GM03348 (cell line): ENCODE measurements around the gene OST4.
"Not testable (repeated sequence)": the region's sequence is repeated elsewhere in the genome, so short reads cannot be mapped to it uniquely, and the experiment has no call there.

Experiments used
- DNase-seq: peaks from one replicate; pipeline ENCODE4 v3.0.0; 2012; ENCODE audit warnings: low spot score

Gene OST4

DNA sequence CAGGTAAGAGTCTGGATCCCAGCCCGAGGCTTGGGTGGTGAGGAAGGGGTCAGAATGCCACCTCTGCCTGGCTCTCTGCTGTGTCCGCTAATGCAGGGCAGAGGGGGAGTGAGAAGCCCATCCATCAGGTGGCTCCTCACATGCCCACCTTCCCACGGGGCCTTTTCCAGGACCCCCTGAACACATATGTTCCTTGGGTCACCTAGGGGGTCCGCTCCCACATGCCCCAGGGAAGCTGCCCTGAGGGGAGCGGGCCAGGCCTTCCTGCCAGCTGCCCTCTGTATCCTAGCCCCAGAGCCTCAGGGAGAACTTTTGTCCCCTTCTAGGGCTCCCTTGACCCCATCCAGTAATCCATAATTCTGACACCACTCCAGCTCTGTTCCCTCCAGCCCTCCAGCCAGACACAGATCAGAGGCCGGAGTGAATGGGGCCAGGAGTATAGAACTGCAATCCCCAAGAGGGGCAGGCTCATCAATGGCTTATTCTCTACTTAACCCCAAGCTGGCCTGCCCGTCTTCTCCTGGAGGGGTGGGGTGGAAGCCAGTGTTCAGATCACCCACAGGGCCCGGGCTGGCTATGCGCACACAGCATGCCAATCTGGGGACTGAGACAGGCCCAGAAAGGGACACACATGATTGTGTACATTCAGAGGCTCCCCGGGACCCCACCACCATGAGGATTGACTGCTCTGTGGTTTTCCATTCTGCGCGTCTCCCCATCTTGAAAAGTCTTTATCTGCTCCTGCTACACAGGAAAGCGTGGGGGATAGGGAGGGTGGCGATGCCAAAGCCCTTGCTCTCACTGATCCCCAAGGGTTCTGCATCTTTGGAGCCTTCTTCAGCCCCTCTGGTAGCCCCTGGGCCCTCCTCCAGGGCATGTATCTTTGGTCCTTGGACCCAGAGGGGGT lies 8.0 kb upstream of the OST4 start:
- peak; percentile 44 for DNase-seq

DNA sequence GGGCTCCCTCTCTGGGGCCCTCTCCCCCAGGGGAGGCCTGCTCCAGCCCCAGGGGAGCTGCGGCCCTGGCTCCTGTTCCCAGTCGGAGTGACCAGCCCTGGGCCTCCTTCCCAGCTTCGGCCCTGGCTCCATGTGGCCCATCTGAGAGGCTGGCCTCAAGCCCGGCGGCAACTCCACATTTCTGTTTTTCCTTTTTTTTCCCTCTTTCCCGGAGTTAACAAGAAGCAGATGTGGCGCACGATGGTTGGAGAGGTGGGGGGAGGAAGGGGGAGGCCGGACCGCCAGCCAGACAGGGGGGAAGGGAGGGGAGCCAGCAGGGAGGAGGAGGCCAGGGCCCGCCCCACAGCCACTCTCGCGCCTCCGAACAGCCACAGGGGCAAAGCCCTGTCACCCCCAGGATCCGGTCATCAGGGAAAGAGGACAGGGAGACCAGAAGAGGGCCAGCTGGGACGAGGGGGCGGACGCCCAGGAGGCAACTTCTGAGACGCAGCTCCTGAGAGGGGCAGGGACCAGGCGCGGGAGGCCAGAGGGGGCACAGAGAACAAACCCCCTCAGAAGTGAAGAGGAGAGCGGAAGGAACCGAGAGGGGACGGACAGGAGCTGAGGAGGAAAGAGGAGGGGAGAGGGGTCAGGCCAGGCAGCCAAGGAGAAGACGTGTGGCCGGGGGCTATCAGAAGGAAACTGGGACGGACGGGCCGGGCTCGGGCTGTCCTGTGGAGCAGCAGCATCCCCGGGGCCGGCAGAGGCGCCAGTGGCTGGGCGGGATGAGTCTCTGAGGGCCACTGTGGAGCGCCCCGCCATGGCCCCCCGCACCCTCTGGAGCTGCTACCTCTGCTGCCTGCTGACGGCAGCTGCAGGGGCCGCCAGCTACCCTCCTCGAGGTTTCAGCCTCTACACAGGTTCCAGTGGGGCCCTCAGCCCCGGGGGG lies 7.1 kb upstream of the OST4 start, which contains the start of gene EMILIN1:
TSS of gene EMILIN1 (plus strand) at position 349 of the 928 bp plus-strand sequence. CDS start at position 800, 451 bp downstream.
- DNase-seq = peak; percentile 95

DNA sequence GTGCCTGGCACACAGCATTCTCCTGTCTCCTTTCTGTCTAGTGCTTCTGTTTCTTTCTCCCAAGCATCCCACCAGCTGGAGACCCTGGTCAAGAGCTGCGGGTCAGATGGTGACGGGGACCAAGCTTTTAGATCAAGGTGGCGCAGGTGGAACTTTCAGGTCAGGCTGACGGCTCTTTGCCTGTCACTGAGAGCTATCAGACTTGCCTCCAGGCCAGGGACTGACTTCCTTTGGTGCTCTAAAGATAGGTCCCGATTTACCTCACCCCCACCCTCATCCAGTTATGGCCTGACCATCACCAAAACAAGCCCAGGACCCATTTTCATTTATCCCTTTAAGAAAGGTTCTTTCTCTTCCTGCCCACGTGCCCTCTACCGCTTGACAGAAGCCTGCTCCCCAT lies 5.8 kb upstream of the OST4 start:
- no peak for DNase-seq

DNA sequence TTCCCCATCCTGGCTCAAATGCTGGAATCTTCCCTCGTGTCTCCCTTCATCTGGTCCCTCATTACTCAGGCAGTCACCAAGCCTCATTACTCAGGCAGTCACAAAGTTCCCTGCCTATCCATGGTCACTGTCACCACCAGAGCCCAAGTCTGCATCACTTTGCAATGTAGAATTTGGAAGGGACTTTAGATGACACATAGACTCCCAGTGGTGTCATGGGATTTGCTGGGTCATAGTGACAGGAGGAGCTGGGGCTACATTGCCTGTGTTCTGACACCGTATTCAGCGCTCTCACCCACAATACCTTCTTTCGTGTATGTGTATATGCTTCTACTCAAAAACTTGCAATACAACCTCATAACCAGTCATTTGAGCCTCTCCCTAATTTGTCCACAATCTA lies 4.9 kb upstream of the OST4 start:
- DNase-seq = no peak

DNA sequence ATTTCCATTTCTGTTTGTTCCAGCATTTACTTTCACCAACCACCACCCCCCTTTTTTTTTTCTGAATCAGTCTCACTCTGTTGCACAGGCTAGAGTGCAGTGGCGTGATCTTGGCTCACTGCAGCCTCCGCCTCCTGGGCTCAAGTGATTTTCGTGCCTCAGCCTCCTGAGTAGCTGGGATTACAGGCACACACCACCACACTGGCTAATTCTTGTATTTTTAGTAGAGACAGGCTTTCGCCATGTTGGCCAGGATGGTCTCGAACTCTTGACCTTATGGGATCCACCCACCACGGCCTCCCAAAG lies 4.1 kb upstream of the OST4 start:
- not testable (repeated sequence) for DNase-seq

DNA sequence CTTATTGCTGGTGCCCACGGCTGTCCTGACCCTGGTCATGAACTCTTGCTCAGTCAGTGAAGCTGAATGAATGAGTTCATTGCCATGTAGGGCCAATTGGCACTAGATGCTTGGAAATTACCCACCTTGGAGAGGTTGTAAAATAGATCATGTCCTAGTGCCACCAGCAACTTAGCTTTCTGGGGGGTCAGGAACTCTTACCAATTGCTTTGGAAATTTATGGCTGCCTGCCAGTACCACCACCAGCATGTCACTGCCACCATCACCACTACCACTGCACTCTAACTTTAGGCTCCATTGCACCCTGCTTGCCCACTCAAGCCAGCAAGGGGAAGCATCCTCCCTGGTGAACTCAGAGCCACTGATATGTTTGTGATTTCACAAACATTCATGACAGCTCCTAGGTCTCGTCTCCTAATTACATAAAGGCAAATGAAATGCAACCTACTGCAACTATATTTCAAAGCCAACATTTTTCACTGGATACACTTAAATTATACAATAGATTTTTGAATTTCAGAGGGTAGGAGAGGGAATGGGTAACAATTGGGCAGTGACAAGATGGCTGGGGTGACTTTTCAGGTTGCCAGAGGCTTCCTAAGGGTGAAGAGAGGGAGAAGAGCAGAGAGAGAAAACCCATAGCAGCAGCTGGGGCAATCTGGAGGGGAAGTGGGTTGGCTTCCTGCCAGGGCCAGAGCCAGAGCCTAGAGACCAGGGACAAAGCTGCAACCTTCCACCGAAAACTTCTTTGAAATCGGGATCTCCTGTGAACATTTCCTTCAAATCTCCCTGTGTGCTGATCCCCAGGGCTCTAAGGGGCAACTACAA lies 3.5 kb upstream of the OST4 start:
- no peak for DNase-seq

DNA sequence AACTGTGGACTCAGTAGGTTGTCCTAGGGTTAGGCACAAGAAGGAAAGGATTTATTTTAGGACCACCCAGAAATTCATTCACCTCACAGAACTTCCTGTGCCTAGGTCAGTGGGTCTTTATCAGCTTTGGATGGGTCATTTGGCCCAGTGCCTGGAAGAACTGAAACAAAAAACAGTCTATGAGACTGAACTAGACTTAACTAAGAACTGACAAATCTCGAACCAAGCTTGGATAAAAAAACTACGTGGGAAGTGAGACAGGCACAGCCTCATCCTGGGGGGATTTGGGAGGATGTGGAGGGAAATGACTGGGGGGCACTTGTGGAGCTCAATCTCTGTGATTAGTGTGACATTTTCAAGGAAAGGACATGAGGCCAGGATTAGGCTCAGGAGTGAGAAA lies 2.3 kb upstream of the OST4 start:
- DNase-seq = no peak

DNA sequence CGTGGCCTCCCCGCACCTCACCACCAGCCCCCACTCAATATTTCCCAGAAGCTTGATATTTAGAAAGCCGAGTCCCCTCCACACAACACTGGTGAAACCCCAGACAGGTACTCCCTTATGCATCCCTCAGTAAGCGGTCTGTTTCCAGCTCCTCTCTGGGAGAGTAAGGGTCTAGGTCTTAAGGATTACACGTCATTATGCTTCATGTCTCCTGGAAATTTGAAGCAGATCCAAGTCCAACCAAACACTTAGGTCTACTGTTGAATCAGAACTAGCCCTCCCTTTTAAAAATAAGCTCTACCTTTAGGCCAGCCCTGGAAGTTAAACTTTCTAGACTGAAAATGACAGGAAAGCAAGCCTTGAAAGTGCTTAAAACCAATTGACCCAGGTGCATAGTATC lies 1.5 kb upstream of the OST4 start:
- DNase-seq = no peak

DNA sequence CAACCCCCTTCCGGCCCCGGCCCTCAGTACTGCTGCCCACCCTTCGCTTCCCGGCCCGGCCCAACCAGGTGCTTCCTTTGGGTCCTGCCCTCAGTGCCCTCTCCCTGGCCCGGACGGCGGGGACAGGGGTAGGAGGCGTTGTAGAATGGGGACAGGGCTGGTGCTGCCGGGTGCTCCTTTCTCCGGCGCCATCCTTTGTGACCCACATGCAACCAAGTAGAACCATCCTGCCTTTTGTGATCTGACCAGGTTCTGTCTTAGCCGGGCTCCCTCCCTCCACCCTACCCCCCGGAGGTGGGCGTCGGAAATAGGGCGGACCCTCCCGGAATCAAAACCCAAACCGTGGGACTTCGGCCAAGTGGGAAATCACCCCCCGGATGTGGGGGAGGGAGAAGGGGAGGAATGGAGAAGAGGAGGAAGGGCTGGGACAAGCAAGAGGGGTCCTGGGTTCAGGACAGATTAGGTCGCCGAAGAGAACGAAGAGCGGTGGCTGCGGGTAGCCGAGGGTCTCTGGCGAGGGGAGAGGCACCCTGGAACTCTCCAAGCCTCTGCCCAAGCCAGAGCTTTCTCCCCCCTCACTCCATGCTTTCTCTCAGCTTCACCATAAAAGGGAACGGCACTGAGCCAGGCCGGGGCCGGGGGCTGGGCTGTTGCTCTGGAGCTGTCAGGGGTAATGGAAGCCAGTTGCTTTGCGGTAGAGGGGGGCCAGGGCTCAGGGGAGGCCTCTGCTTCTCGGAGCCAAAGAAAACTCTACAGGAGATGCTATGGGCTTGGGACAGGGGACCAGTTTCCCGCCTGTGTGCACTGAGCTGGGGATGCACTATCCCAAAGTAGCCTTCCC lies 756 bp upstream of the OST4 start:
- DNase-seq = peak; percentile 25

DNA sequence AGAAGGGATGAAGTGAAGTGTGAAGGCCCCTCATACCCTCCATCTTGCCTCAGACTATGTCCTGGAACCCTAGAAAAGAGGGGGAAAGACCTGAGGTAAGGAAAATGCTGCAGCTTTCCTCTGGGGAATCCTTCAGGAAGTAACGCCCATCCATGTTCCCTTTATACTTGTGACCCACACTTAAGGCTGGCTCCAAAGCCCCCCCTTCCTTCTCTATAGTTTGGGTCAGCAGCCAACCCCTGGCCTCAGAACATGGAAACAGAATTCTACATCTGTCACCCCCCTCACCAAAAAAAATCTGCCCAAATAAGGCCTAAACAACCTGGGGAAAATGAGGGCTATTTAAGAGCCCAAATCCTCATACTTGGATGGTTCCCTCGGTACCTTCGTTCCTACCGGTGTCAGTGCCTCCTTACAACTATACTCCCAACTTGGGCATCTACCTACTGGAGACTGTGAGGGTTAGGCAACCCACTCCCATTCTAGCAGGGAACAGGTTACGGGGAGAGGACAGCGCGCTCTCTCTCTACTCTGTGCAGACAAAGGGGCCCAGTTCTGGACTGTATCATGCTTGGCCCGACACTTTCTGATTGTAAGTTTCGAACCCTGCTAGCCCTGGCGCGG lies 689 bp downstream of the OST4 start:
- DNase-seq = no peak

DNA sequence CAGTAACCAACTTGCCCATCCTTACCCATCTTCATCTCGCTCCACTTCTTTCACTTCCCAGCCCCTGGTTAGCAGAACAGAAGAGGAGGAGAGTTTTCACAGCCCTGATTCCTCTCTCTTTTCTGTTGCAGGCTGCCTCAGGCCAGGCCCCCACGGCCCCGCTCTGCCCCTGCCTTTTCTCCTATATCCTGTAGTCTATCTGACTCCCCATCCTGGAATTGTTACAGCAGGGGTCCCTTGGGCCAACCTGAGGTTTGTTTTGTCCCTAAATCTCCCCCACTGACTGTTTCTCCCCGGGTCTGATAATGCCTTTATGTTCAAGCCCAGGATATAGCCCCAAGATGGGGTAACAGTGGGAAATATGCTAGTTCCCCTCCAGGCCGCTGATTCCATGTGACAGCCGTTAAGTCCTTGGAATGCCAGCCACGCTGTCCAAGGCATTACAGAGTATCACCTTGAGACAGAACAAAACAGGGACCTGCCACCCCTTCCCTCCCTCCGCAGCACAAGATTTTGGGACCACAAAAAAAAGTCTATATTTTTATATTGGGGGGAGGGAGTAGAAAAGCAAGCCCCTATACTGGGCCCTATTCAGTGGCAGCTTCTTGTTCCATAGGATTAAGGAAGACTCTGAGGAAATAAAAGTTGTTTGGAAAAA lies 1.4 kb downstream of the OST4 start:
- no peak for DNase-seq

DNA sequence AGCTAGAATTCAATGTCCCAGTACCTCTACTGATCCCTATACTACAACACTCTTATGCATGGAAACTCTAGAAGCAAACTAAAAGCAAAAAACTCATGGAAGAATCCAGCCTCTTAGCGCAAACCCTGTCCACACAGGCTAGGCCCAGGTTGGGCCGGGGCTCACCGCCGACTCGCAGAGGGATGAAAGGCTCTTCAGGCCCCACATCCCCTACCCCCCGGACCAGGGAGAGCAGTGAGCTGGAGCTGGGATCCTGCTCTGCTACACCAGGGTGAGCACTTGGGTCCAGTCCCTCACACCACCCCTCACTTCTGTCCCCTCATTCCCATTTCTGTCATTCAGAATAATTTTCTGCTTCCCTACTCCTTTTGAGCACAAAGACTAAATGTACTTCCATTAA lies 2.0 kb downstream of the OST4 start:
- no peak for DNase-seq

DNA sequence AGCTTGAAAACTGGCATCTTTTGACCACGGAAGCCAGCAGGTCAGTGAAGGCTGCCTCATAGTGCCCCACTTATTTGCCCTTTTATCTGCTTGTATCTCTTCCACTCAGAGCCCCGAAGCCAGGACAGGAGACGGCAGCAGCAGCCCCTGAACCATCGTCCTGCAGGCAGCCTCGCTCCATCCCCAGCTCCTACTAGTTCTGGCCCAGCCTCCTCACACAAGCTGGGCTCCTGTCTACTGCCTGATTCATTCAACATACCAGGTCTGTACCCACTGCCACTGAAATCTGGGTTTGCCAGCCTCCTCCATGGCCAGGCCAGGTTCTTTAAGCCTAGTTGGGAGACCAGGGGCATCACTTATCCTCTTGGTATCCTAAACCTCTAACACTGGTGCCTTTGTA lies 4.1 kb downstream of the OST4 start:
- DNase-seq = no peak

DNA sequence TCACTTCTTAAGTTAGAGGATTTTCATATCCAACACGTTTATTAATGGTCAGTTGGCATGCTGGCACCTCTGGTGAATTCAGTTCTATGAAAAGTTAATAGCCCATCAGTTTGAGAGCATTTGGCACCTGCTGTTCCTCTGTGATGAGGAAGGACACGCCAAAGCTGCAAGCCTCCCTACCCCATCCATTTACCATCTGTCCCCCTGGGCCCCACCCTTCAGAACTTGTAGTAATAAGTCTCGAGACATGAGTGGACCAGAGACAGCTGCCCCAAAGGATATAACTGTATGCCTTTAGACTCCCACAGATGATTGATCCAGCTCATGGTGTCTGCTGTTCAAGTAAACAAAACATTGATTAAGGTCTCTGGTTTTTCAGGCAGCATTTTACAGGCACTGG lies 6.3 kb downstream of the OST4 start:
- no peak for DNase-seq

DNA sequence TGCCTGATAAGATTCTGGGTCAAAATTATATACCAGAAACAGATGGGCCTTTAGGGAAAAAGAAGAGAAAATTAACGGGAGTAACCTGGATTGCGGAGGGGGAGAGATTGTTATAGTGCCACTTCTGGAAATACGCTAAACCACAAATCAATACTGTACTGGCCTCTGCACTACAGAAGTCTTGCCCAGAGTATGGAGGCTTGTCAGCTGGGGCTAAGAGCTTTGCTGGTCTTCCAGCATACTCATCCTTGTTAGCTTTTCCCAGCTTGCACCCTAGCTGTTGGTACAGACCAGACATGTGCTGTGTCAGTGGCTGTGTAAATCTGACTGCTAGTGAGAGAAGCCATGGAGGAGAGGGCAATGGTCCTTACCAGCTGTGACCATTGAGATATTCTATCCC lies 11.1 kb downstream of the OST4 start:
- no peak for DNase-seq

DNA sequence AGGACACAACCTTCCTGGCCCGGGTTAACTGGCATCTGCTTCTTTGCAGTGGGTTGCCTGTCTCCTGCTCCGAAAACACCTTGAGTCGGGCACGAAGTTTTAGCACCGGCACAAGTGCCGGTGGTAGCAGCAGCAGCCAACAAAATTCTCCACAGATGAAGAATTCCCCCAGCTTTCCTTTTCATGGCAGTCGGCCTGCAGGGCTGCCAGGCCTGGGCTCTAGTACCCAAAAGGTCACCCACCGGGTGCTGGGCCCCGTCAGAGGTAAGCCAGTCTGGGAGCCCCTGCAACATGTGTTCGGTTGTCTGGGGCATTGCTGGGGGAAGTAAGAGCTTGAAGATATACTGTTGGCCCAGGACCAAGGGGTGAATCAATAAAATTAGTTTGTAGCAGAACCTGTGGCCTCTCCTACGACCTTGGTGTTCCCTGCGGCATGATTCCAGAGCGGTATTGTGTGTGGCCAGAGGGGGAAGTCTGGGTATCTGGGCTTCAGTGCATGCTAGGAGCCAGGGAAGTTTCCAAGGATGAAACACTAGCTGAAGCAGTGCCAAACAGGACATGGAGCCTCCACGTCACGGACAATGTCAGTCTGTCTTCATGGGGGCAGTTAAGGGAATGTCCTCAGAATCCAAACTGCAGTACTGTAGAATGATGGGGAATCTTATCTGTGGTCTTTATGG lies 12.2 kb downstream of the OST4 start:
- DNase-seq = no peak

DNA sequence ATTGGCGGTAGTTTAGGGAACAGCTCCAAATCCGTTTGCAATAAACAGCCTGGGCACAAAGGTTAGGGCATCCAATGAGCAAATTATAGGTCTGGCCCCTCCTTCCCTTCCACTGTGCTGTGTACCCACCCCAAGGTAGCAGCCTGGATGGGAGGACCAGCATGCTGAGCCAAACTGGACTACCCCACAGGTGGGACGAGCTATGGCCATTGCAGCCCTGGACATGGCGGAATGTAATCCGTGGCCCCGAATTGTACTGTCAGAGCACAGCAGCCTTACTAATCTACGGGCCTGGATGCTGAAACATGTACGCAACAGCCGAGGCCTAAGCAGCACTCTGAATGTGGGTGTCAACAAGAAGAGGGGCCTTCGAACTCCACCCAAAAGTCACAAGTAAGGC lies 13.2 kb downstream of the OST4 start:
- no peak for DNase-seq

DNA sequence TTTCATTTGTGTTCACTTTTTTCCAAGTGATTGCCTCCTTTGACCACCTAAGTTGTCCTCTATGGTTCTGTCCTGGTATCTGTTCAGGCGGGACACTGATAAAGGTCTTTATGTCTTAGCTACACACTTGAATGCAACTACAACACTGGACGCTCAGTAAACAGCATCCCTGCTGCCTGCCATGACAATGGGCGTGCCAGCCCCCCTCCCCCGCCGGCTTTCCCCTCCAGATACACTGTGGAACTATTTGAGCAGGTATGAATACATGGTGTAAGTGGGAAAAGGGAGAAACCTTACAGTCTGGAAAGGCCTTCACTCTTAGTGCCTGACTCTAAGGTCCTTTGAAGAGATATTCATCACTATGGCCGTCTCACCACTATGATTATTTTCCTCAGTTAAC lies 14.3 kb downstream of the OST4 start:
- DNase-seq = no peak

DNA sequence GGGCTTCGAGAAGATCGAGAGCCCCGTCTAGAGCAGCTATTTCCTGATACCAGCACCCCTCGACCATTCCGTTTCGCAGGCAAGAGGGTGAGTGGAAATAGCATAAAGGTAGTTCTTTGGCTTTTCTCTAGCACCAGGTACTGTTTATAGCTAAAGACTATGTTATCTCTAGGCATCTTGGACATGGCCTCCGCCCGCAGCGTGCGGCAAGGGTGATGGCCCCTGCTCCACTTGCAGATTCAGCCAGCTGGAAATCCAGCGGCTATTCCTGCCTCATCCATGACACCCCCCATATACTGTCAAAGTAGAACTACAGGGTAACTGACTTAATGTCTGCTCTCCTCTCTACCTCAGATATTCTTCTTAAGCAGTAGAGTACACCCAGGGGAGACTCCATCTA lies 16.7 kb downstream of the OST4 start:
- DNase-seq = no peak

DNA sequence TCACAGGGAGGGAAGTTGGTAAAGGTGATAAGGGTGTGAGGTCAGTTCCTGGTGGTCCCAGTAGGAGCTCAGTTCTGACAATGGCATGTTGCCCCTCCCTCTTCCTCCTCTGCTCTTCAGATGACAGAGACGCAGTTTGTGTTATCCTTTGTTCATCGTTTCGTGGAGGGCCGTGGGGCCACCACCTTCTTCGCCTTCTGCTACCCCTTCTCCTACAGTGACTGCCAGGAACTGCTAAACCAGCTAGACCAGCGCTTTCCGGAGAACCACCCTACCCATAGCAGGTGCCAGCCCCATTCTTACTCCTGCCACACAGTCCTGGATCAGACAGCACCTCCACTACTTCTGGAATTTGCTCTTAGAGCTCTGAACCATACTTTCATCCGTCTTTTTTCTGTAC lies 17.7 kb downstream of the OST4 start:
- no peak for DNase-seq
